HG03378 (cell line): Measurements from ENCODE around the gene FAAP100.

Source experiments
- ATAC-seq: cut with Tn5 transposase; IDR thresholded peaks from one replicate; pipeline ENCODE4 v1.9.1; 2021; ENCODE audit warnings: mild to moderate bottlenecking, moderate library complexity; ENCODE audit not compliant: unreplicated experiment

Gene FAAP100

DNA sequence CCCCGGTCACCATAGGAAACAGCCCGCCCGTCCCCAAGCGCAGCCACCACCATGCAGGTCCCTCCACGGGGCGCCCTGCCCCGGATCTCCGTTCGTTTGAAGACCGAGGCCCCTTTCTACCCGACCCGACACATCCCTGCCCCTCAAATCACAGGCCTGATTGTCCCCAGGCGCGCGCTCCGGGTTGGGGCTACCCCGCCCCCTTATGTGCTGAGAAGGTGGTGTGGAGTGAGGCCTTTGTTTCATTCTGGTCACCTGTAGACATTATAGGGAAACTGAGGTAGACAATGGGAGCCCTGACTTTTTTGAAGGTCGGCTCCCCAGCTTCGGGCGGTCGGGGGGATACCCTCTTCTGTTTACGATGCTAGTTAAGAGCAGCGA, 38.8 kb downstream of the FAAP100 start:
- ATAC-seq = no peak

DNA sequence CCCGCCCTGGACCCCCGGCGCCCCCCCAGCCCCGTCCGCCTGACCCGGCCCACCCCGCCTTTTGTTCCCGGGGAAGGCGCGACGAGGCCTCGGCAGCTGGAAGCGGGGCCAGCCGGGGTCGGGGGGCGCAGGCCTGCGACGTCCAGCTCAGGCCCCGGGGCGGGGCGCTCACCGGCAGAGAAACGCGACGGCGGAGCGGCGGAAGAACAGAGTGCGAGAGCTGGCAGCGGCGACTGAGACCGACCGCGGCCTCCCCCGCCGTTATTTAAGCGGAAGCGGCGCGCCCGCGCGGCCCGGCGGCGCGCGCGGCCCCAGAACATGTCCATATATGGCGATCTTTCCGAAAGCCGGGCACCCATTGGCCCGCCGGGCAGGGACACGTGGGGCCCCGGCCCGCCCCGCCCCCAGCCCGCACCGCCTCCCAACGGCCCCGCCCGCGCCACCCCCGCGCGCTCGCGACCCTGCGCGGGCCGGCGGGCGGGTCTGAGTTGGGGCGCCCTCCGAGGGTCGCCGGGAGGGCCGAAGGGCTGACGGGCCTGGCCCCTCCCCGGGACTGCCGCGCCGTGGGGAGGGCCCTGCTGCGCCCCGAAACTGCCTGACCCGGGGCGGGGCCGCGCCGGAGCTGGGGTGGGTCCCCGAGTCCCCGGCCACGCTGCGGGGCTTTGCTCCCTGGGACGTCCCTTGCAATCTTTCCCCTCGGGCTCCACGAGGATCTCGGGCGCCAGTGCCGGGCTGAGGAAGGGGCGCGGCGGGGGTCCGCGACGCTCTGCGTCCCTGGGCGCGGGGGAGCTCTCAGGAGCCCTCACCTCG, 39.4 kb downstream of the FAAP100 start, which contains the start of gene ACTG1:
Gene ACTG1 (minus strand): TSS at position 238 of the 810 bp plus-strand sequence. CDS start 445 bp downstream, outside the sequence.
- ATAC-seq = no peak

DNA sequence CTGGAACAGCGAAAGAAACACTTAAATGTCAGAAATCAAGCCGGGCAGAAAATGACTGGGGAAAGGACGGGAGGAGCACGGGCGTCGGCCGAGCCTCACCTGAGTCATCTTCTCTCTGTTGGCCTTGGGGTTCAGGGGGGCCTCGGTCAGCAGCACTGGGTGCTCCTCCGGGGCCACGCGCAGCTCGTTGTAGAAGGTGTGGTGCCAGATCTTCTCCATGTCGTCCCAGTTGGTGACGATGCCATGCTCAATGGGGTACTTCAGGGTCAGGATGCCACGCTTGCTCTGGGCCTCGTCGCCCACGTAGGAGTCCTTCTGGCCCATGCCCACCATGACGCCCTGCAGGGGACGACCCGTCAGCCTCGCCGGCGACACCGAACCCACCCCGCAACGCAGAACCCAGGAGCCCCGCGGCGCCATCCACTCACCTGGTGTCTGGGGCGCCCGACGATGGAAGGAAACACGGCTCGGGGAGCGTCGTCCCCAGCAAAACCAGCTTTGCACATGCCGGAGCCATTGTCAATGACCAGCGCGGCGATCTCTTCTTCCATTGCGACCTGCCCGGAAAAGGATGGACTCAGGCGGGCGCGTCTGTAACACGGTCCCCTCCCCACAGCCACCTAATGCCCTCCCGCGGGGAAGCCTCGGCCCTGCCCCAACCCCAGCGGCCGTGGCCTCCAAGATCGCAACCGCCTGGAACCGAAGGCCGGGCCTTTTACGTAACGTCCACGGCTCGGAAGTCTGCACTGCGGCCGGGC, 40.2 kb downstream of the FAAP100 start:
- no peak for ATAC-seq

DNA sequence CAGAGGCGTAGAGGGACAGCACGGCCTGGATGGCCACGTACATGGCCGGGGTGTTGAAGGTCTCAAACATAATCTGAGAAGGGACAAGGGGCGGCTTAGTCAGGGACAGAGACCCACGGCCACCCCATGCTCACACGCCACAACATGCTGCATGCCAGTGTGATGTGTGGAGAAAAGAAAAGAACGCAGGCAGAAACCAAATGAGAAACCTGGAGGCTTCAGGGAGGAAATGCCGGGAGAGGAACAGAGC, 40.7 kb downstream of the FAAP100 start:
- ATAC-seq = no peak

DNA sequence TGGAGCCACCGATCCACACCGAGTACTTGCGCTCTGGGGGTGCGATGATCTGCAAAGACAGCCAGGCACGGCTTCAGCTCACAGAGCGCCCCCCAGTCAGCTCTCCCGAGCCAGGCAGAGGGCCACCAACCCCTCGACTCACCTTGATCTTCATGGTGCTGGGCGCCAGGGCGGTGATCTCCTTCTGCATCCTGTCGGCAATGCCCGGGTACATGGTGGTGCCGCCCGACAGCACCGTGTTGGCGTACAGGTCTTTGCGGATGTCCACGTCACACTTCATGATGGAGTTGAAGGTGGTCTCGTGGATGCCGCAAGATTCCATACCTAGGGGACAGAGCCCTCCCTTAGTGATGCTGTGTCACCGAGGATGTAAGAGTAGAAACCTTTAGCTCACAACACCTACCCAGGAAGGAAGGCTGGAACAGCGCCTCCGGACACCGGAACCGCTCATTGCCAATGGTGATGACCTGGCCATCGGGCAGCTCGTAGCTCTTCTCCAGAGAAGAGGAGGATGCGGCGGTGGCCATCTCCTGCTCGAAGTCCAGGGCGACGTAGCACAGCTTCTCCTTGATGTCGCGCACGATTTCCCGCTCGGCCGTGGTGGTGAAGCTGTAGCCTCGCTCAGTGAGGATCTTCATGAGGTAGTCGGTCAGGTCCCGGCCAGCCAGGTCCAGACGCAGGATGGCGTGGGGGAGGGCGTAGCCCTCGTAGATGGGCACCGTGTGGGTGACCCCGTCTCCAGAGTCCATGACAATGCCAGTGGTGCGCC, 41.2 kb downstream of the FAAP100 start:
- ATAC-seq = no peak

DNA sequence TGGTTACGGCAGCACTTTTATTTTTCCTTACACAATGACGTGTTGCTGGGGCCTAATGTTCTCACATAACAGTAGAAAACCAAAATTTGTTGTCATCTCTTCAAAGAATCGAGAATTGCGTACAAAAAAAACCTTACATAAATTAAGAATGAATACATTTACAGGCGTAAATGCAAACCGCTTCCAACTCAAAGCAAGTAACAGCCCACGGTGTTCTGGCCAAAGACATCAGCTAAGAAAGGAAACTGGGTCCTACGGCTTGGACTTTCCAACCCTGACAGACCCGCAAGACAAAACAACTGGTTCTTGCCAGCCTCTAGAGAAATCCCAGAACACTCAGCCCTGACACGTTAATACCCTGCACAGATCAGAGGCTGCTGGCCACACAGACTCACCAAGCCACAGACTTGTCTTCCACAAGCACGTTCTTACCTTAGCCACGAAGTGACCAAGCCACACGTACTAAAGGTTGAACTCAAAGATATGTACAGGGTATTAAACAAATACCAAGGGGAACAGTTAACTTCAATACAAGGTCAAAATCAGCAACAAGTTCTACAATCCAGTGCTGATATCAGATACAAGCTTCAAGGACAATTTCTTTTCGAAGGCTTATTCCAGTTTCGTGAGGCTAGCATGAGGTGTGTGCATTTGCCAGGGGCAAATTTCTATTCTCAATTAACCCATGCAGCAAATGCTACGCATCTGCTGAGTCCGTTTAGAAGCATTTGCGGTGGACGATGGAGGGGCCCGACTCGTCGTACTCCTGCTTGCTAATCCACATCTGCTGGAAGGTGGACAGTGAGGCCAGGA, 42.0 kb downstream of the FAAP100 start:
- no peak for ATAC-seq

DNA sequence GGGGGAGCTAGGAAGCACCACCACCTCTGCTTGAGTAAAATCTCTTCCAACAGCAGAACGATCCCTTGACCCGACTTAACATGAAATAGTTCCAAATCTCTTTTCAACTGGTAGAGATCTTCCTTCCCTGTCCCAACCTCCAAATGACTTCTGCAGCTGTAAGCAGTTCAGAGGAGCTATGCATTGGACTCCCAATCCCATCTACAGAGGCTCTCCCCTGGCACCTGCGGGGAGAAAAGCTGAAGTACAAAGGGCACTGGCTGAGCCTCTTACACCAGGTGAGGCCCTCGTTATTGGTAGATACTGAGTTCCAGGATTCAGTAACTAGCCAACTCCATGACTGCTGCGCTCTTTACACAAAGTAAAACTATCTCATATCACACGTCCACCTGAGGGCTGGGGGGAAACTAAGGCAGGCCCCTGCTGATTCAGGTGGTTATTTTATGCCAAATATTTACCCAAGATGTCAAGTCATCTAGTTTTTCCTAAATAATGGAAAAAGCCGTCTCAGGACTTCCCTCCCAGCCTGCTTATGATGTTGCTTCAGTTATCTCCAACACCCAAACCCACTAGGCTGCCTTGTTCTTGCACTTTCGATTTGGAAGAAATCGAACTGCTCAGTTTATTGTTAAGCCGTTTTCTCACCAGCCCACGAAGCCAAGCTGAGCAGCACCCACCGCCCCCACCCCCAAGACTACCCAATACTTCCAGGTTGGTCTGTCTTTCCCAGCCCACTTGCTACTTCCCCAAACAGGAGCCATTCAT, 42.8 kb downstream of the FAAP100 start:
- ATAC-seq = no peak

DNA sequence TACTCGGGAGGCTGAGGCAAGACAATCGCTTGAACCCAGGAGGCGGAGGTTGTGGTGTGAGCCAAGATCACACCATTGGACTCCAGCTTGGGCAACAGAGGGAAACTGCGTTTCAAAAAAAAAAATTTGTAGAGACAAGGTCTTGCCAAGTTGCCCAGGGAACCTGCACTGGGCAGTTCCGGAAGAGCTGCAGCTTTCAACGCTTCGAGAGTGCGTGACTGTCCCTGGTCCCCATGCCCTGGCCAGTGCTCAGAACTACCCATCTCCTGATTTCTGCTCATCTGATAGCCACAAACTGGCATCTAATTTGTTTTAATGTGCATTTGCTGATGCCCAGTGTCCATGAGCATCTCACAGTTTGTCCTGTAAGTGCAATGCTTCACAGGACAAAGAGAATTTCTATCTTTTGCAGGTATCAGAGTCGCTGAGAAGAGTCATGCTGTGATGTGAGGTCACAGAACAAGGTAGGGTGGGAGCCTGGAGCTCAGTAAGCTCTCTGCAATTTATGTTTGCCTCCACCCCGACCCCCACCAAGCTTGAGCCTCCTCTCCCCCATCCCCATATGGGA, 43.4 kb downstream of the FAAP100 start:
- no peak for ATAC-seq

DNA sequence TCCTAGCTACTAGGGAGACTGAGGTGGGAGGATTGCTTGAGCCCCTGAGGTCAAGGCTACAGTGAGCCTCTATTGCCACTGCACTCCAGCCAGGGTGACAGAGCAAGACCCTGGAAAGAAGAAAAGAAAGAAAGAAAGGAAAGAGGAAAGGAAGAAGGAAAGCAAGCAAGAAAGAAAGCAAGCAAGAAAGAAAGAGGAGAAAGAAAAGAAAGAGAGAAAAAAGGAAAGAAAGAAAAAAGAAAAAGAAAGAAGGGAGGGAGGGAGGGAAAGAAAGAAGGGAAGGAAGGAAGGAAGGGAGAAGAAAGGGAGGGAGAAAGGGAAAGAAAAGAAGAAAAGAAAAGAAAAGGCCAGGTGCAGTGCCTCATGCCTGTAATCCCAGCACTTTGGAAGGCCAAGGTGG, 48.5 kb downstream of the FAAP100 start:
- no peak for ATAC-seq

DNA sequence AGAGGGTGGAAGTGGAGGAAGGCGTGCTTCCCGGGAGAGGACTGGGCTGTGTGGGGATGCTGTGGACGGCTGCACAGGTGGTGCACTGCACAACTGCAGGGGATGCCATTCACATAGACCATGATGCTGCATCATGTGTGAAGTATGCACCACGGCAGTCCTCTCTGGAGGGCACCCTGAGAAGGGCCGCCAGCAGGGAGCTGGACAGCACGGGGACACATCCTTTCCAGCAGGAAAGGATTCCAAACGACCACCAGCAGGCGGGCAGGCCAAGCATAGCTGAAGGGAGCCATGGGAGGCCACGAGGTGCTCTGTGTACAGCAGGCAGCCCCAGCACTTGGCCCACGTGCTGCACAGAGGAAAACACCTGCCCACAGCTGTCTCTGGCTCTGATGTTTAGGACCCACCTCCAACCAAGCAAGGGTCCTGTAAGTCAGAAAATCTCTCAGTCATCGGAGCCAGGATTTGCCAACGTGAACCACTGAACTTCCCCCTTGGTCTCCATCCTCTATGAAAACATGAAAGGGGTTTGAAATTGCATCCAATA, 49.6 kb downstream of the FAAP100 start:
- ATAC-seq = no peak

DNA sequence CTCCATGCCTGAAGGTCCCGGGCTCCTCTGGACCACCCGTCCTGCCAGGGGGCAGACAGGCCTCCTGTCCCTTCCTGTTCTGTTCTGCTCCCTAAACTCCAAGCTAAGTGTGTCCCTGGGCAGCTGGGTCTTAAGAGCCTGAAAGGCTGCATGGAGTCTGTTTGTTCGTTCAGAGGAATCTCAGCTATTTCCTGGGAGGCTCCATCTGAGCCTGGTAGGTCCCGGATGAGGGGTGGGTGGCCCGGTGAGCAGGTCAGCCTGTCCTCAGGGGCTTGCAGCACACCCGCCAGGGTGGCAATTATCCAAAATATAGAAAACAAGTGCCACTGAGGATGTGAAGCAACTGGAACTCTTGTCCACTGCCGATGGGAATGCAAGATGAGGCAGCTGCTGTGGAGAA, 52.1 kb downstream of the FAAP100 start:
- ATAC-seq = no peak

DNA sequence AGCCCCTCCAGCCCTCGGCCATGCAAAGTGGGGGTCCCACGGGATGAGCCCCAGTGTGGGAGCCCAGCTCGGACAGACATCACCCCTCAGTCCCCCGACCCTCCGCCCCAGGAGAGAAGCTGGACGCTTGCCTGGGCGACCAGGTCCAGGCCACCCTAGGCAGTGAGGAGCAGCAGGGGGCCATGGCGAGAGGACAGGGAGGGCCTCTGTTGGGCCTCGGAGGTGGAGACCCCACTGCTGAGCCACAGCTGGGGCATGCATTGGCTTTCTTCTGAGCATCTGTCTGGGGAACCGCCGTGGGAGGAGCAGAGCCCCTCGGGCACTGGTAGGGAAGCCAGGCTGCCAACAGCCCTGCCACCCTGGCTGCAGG, 52.6 kb downstream of the FAAP100 start:
- no peak for ATAC-seq

DNA sequence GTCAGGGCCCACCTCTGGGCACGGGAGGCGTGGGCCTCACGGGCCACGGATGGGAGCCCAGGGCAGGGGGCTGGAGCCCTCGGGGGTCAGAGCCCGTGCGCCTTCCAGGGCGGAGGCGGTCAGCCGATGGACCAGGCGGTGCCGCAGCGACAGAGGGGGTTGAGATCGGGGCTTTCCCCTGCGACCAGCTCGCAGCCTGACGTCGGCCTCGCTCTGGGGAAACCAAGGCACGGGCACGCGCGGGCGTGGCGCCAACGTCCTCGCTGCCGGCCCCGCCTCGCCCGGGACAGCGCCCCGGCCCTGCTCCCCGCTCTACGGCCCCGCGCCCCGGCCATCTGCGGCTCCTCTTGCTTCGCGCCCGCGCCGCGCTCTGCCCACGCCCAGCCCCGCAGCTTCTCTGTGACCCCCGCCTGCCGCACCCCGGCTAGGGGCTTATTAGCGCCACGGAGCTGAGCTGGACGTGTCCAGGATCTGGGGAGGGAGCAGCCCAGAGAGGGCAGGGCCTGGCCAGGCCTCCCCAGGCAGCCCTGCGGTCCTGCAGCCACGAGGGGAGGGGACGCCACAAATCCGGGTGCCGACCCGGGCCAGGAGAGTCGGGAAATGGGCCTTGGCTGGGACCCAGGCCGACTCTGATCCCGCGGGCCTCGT, 53.1 kb downstream of the FAAP100 start:
- ATAC-seq = no peak

DNA sequence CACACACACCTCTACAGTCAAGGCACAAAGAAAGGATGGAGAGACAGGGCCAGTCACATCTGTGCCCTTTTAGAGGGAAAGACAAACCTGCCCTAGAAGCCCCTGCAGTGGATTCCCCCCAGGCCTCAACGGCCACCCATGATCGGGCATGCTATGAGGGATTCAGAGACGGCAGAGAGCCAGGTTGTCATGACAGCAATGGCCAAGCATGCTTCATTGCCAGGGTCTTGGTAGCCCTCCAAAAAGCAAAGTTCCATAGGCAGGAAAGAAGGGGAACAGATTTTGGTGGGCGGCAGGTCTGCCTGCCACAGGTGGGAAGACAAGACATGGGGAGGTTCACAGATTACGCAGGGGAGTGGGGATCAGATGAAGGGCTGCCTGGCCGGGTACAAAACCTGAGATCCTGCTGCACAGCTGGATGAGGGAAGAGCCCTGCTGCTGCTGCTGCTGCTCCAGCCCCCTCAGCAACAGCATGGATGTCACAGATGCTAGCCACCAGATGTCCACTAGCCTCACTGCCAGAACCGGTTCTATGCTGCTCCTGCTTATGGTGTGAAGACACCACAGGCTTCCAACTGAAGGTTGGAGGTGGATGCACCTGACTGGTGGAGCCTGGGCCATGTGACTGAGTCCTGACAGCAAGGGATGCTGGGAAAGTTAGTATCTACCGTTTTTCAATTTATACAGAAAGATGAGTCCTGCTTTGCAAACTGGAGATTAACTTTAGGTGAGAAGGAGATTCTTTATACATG, 57.4 kb downstream of the FAAP100 start:
- no peak for ATAC-seq

DNA sequence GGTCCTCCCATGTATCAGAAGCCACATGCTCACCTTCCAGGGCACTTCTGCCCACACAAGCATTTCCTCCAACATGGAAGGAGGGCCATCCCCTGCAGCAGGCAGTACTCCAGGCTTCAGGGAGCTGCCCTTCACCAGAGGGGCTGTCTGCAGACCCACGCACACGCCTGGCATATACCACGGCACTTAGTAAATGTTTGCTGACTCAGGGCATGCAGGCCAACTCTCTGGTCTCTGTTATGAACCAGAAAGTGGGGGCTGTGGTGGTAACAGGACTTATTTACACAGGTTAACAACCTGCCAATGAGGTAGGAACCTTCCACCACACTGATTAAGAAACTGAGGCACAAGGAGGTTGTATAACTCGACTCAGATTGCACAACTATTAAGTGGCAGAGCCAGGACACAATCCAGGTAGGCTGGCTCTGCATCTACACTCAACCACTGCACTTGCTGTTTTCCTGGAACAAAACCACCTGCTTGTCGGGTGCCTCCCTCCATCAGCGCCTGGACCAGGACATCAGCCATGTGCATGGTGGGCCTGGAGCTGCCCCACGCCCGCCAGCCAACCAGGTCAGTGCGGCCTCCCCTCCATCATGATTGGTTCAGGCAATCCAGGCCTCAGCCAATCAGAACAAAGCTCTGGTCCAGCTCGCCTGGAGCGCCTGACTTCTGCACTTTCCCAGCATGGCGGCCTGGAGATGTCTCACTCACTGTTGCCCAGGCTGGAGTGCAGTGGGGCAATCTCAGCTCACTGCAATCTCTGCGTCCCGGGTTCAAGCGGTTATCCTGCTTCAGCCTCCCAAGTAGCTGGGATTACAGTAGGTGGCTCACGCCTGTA, 58.7 kb downstream of the FAAP100 start:
- ATAC-seq = no peak

DNA sequence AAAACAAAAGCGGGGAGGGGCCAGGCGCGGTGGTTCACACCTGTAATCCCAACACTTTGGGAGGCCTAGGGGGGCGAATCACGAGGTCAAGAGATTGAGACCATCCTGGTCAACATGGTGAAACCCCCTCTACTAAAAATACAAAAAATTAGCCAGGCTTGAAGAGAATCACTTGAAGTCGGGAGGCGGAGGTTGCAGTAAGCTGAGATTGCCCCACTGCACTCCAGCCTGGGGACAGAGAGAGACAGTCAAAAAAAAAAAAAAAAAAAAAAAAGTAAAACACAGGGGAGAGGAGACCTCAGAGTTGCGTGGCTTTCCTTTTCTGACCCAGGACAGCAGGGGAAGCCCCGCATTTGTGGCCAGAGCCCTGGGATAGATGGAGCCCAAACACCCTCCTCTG, 59.4 kb downstream of the FAAP100 start:
- ATAC-seq = no peak

DNA sequence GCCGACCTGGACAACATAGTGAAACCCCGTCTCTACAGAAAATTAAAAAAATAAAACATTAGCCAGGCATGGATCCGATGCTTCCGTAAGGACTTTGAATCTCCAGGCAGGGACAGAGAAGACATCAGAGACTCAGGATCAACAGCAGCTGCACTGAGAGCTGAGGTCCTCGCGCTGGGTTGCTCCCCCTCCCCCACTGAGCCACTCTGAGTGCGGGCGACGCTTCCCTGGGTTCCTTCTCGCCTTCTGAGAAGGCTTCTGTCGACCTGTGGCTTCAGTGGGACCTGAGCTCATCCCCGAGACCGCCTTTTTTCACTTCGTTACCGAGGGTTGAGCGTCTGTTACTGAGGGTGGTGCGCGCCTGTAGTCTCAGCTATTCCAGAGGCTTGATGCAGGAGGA, 60.0 kb downstream of the FAAP100 start:
- ATAC-seq = no peak

DNA sequence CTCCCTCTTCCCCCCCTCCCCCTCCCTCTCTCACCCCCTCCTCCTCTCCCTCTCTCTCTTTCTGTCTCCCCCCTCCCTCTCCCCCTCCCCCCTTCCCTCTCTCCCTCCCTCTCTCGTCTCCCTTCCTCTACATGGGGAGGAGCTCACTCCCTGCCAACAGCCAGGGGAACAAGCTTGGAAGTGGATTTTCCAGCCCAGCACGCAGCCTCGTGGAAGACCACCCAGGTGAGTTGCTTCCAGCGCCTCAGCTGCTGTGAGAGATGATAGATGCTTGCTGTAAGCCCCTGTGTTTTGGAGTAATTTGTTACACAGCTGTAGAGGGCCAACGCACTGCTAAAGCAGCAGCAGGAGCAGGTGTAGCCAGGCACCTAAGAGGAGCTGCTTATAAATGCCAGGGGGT, 60.4 kb downstream of the FAAP100 start:
- no peak for ATAC-seq
